Ovary (tissue), 9 donors: ENCODE results near the gene ATAT1. TPM values are rescaled to one million over a fixed set of nuclear protein-coding genes. Genes with fewer than 3 reads are reported as not detected.

Experiments
- DNase-seq, 5 donors: peaks; one replicate each; pipeline ENCODE4 v3.0.0-alpha.2; 2019 to 2020
- H3K27ac ChIP-seq, 2 donors: fragments of 200-600 bp; one replicate each; pipeline versions ENCODE4 v1.5.1 to v1.8.0; 2019 to 2022
- H3K27me3 ChIP-seq: fragments of 200-600 bp; one replicate; pipeline ENCODE4 v1.8.0; 2022
- H3K36me3 ChIP-seq: fragments of 200-600 bp; sonication (generic); one replicate; pipeline ENCODE4 v1.5.1; 2019
- H3K4me1 ChIP-seq: one replicate; pipeline ENCODE4 v1.8.1; 2013; ENCODE audit warnings: mild to moderate bottlenecking, moderate library complexity; ENCODE audit not compliant: insufficient read depth
- H3K4me3 ChIP-seq: fragments of 200-600 bp; sonication (generic); one replicate; pipeline ENCODE4 v1.5.1; 2017
- H3K9me3 ChIP-seq, 2 donors: fragments of 200-600 bp in 1 of 2; sonication (generic) in 1 of 2; one replicate each; pipeline versions ENCODE4 v1.5.1 to v1.8.1; 2013 to 2019; ENCODE audit warnings: mild to moderate bottlenecking in 1 of 2, moderate library complexity in 1 of 2
- CTCF ChIP-seq, 3 donors: fragments of 450-650 bp in 2 of 3; fragments of 200-600 bp in 1 of 3; IDR thresholded peaks; one replicate each; pipeline versions ENCODE4 v1.5.1 to v1.8.0; 2016 to 2022; ENCODE audit warnings: antibody characterized with exemption in 3 of 3, mild to moderate bottlenecking in 1 of 3
- EP300 ChIP-seq: sonication (generic); formaldehyde crosslinking; IDR thresholded peaks from one replicate; pipeline ENCODE4 v1.6.1; 2017; ENCODE audit warnings: antibody characterized with exemption
- POLR2A ChIP-seq: fragments of 450-650 bp; IDR thresholded peaks from one replicate; pipeline ENCODE4 v1.6.1; 2017; ENCODE audit warnings: antibody characterized with exemption, mild to moderate bottlenecking, moderate library complexity
- WGBS, 3 donors: extraction: QIAGEN DNeasy Blood & Tissue Kit in 1 of 3; methylation state at CpG; one replicate each; pipeline versions ENCODE4 v1.1.5 to v1.1.7; 2013 to 2017; 5-methylcytosine and 5-hydroxymethylcytosine counted together
- intact Hi-C, 4 donors: fragments of 100-400 bp; cut with DNase I; formaldehyde crosslinking; loops; one replicate each; pipeline versions ENCODE4 v1.11.0 to v1.15.1; 2022 to 2023
- polyA plus RNA-seq, 2 donors: library from polyadenylated mRNA; stranded (reverse); fragments of 200-250 nt in 1 of 2; fragments of 350-450 nt in 1 of 2; fragmentation: Illumina TruSeq in 1 of 2; extraction: RNeasy Lipid Tissue Mini Kit (QIAGEN cat#74804) in 1 of 2; gene quantifications; one replicate each; pipeline ENCODE4 v1.2.3, GENCODE V29; 2013 to 2014
- total RNA-seq, 7 donors: library from RNA; depleted of rRNA in 2 of 7; stranded (reverse); fragments of >200 nt in 2 of 7; fragmentation: NEBNext Ultra II Directional in 3 of 7; extraction: Animal tissue kit (Norgen Biotek cat#: 25700) in 3 of 7; gene quantifications; one replicate each; pipeline versions ENCODE4 v1.1.0 to v1.2.4, GENCODE V29; 2016 to 2023
- donor health status: DM: no; HTN: no; CAD: no; lungs with moderate emphysema.
- donor health status: DM: no; HTN: no; CAD: no.
- donor health status: Bipolar disorder and iron deficiency.
- donor health status: DM: yes; HTN: yes; CAD: no.
- donor health status: DM: no; HTN: no; CAD: no.
- donor health status: DM: yes; HTN: yes; CAD: no.

Gene ATAT1
- total and polyA plus RNA-seq, 9 donors = 5.6 to 20.5 (median 11.4) TPM

GRCh38 chr6:30617565-30618269, 9.0 kb upstream of the ATAT1 start, which contains the start of gene MRPS18B:
TSS of gene MRPS18B (plus strand) at chr6:30617840. CDS start at chr6:30617866, 26 bp downstream.
- peak within 1 kb of the TSS; percentile 90 for H3K4me3 ChIP-seq
- DNase-seq = peak; percentile 96 to 99 (median 98)
- no peaks in the 10 kb centered on the region for H3K27me3 ChIP-seq
- no peaks in the 10 kb centered on the region for H3K9me3 ChIP-seq
- peaks cover 1% of the 10 kb centered on the region for H3K4me1 ChIP-seq
- 0% methylated on average over 34 of the region's 34 CpGs for WGBS, 3 donors
- no peak for TF ChIP-seq EP300
- peak; percentile 95 for TF ChIP-seq POLR2A
- TF ChIP-seq CTCF (IDR thresholded peaks at IDR 0.05) = no peak
- H3K36me3 ChIP-seq = no peaks in the 10 kb centered on the region
- intact Hi-C loops = loop anchor here in 1 of 4 donors (5.0 kb wide), 1 partner anchor 70 kb away; the partner anchor contains the start of gene PPP1R18
- H3K27ac ChIP-seq = peak within 1 kb of the TSS; percentile 95

DNA sequence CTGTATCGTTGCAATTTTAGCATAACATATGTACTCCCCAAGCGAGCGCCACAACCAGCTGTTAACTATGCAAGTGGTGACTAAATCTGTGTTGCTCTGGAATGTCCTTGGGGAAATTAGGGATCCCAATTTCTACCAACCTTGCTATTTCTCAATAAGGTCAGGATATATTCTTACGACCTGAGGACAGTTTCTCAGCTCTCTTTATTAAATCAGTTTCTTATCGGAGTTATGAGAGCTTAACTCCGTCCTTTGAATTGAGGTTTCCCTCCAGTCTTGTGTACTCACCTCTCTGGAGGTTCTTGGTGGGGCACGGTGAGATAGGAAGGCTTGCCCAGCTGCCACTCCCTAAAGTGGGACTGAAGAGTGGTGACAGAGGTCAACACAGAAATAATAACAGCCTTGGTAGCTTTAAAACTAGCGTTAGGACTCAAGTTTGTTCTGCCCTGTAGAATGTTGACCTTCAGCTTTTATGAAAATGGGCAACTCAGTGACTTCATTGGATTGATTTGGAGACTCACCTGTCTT, 8.3 kb upstream of the ATAT1 start:
- WGBS, 3 donors = 7 to 15% (median 7%) methylated on average over 8 of the region's 8 CpGs
- Histone ChIP-seq H3K4me3 (peak overlapping the region; percentile 73), H3K9me3 (no peaks in the 10 kb centered on the region), H3K36me3 (no peaks in the 10 kb centered on the region), H3K27me3 (no peaks in the 10 kb centered on the region), H3K4me1 (peaks cover 1% of the 10 kb centered on the region), H3K27ac (peak overlapping the region; percentile 74 to 95)
- DNase-seq = no peak
- intact Hi-C loops = loop anchor here in 1 of 4 donors (5.0 kb wide), 1 partner anchor 69 kb away; the partner anchor contains the start of gene PPP1R18
- TF ChIP-seq EP300 = no peak
- no peak for TF ChIP-seq CTCF (IDR thresholded peaks at IDR 0.05)
- no peak for TF ChIP-seq POLR2A

- H3K9me3 ChIP-seq = no peaks in the 10 kb centered on the region
- 91 to 94% (median 92%) methylated on average over 11 of the region's 11 CpGs for WGBS, 3 donors
- H3K36me3 ChIP-seq = no peaks in the 10 kb centered on the region
- H3K27me3 ChIP-seq = no peaks in the 10 kb centered on the region
- TF ChIP-seq POLR2A = no peak
- TF ChIP-seq CTCF (IDR thresholded peaks at IDR 0.05) = no peak
- H3K27ac ChIP-seq = no peak overlapping the region
- intact Hi-C loops = loop anchor here in 1 of 4 donors (5.0 kb wide), 1 partner anchor 68 kb away; the partner anchor contains the start of gene PPP1R18
- no peak overlapping the region for H3K4me3 ChIP-seq
- peaks cover 1% of the 10 kb centered on the region for H3K4me1 ChIP-seq
- no peak for DNase-seq
Observed at GRCh38 chr6:30619561-30619960, 7.1 kb upstream of the ATAT1 start.

DNA sequence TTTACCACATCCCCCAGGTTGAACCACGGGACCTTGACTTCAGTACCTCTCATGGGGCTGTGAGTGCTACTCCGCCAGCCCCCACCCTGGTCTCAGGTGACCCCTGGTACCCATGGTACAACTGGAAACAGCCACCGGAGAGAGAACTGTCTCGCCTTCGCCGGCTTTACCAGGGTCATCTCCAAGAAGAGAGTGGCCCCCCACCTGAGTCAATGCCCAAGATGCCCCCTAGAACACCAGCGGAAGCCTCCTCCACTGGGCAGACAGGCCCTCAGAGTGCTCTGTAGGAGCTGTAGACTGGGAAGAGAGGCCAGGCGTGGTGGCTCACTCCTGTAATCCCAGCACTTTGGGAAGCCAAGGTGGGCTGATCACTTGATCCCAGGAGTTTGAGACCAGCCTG, 1.2 kb upstream of the ATAT1 start:
- 91 to 94% (median 92%) methylated on average over 8 of the region's 8 CpGs for WGBS, 3 donors
- Histone ChIP-seq H3K27ac (no peak overlapping the region), H3K36me3 (no peaks in the 10 kb centered on the region), H3K9me3 (no peaks in the 10 kb centered on the region), H3K27me3 (no peaks in the 10 kb centered on the region), H3K4me3 (no peak overlapping the region), H3K4me1 (peaks cover 8% of the 10 kb centered on the region)
- DNase-seq = no peak
- intact Hi-C loops = no loop called here
- TF ChIP-seq EP300 = no peak
- TF ChIP-seq POLR2A = no peak
- TF ChIP-seq CTCF (IDR thresholded peaks at IDR 0.05) = no peak
